GM18526 (cell line): ENCODE data around the gene GREM2.

Experiments
- POLR2A ChIP-seq: IDR thresholded peaks from 3 replicates; pipeline ENCODE4 v1.6.1; 2011; ENCODE audit not compliant: insufficient read length; ENCODE audit errors: extremely low read depth

GREM2 gene

GRCh38 chr1:240589585-240590110 lies 22.3 kb downstream of the GREM2 start:
- TF ChIP-seq POLR2A = no peak

- TF ChIP-seq POLR2A = no peak
These were observed 25.9 kb downstream of the GREM2 start for GRCh38 chr1:240586006-240586405.

GRCh38 chr1:240582953-240583352 lies 29.0 kb downstream of the GREM2 start:
- TF ChIP-seq POLR2A = no peak

GRCh38 chr1:240579511-240579910 lies 32.4 kb downstream of the GREM2 start:
- no peak for TF ChIP-seq POLR2A

GRCh38 chr1:240577095-240577494 lies 34.9 kb downstream of the GREM2 start:
- no peak for TF ChIP-seq POLR2A

- TF ChIP-seq POLR2A = no peak
These were observed 35.8 kb downstream of the GREM2 start for GRCh38 chr1:240575981-240576662.

GRCh38 chr1:240572328-240572727 lies 39.6 kb downstream of the GREM2 start:
- TF ChIP-seq POLR2A = no peak

- TF ChIP-seq POLR2A = no peak
These were observed 40.2 kb downstream of the GREM2 start for GRCh38 chr1:240571782-240572181.

- no peak for TF ChIP-seq POLR2A
These were observed 44.9 kb downstream of the GREM2 start for GRCh38 chr1:240567066-240567465.

- TF ChIP-seq POLR2A = no peak
These were observed 49.2 kb downstream of the GREM2 start for GRCh38 chr1:240562779-240563178.

GRCh38 chr1:240562111-240562590 lies 49.8 kb downstream of the GREM2 start:
- no peak for TF ChIP-seq POLR2A

- no peak for TF ChIP-seq POLR2A
These were observed 52.2 kb downstream of the GREM2 start for GRCh38 chr1:240559781-240560180.

- TF ChIP-seq POLR2A = no peak
These were observed 56.4 kb downstream of the GREM2 start for GRCh38 chr1:240555524-240555923.

GRCh38 chr1:240553351-240553750 lies 58.6 kb downstream of the GREM2 start:
- no peak for TF ChIP-seq POLR2A

- no peak for TF ChIP-seq POLR2A
These were observed 72.1 kb downstream of the GREM2 start for GRCh38 chr1:240539769-240540414.

GRCh38 chr1:240538776-240539430 lies 73.1 kb downstream of the GREM2 start:
- TF ChIP-seq POLR2A = no peak
